ENCODE results near the gene LSP1.

The LSP1 gene

DNA sequence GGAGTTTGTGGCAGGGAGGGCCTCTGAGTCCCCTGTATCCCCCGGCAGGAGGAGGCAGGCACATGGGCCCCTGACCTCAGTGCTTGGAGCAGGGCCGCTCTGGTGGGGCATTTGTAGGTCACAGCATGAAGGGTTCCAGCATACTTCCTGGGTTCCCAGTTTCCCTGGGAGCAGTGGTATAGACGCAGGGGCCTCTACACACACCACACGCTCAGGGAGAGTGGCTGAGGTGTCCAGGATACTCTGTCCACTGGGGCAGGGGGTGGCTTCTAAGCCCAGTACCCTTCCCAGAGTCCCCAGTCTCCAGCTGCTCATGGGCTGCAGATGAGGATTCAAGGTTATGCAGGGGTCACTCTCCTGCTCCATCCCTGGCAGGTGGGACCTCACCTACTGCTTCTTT is 6.1 kb downstream of the LSP1 start:
- H3K4me3 ChIP-seq (ENCODE audit: low read depth, low read length) = no peak overlapping the region
- TF ChIP-seq, protein P1, sequence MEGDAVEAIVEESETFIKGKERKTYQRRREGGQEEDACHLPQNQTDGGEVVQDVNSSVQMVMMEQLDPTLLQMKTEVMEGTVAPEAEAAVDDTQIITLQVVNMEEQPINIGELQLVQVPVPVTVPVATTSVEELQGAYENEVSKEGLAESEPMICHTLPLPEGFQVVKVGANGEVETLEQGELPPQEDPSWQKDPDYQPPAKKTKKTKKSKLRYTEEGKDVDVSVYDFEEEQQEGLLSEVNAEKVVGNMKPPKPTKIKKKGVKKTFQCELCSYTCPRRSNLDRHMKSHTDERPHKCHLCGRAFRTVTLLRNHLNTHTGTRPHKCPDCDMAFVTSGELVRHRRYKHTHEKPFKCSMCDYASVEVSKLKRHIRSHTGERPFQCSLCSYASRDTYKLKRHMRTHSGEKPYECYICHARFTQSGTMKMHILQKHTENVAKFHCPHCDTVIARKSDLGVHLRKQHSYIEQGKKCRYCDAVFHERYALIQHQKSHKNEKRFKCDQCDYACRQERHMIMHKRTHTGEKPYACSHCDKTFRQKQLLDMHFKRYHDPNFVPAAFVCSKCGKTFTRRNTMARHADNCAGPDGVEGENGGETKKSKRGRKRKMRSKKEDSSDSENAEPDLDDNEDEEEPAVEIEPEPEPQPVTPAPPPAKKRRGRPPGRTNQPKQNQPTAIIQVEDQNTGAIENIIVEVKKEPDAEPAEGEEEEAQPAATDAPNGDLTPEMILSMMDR (IDR thresholded peaks at IDR 0.05; ENCODE audit: borderline replicate concordance, insufficient read depth, low read depth, low read length) = no peak

DNA sequence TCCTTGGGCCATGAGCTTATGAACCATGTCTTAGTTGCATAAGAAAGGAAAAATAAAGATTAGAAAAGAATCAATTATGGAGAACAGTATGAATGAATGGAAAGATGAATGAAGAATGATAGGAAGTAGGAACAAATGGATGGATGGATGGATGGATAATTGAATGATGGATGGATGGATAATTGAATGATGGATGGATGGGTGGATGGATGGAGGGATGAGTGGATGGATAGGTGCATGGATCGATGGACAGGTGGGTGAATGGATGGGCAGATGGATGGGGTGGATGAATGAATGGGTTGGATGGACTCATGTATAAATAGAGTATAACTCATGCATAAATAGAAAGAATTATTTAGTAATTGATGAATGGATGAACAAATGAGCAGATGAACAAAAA is 7.2 kb downstream of the LSP1 start:
- H3K4me3 ChIP-seq (ENCODE audit: low read depth, low read length) = no peak overlapping the region
- TF ChIP-seq, protein P1 (IDR thresholded peaks at IDR 0.05; ENCODE audit: borderline replicate concordance, insufficient read depth, low read depth, low read length) = no peak

DNA sequence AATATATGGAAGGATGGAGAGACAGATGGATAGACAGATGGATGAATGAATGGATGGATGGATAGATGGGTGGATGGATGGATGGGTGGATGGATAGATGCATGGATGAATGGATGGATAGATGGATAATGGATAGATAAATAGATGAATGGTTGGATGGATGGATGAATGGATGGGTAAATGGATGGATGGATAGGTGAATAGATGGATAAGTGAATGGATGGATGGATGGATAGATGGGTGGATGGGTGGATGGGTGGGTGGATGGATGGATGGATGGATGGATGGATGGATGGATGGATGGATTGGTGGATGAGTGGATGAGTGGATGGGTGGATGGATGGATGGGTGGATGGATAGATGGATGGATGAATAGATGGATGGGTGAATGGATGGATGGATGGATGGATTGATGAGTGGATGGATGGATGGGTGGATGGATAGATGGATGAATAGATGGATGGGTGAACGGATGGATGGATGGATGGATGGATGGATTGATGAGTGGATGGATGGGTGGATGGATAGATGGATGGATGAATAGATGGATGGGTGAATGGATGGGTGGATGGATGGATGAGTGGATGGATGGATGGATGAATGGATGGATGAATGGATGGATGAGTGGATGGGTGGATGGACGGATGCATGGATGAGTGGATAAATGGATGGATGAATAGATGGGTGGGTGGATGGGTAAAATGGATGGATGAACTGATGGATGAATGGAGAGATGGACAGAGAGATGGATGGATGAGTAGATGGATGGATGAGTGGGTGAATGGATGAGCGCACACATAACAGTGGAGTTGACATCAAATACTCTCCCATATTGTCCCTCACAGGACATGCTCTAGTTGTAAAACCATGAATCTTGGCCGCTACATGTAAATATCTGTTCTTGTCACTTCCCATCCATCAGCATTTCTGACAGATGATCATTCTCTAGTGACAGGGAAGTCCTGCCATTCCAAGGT is 8.8 kb downstream of the LSP1 start:
- no peak overlapping the region for H3K4me3 ChIP-seq (ENCODE audit: low read depth, low read length)
- TF ChIP-seq, protein P1 (IDR thresholded peaks at IDR 0.05; ENCODE audit: borderline replicate concordance, insufficient read depth, low read depth, low read length) = no peak

DNA sequence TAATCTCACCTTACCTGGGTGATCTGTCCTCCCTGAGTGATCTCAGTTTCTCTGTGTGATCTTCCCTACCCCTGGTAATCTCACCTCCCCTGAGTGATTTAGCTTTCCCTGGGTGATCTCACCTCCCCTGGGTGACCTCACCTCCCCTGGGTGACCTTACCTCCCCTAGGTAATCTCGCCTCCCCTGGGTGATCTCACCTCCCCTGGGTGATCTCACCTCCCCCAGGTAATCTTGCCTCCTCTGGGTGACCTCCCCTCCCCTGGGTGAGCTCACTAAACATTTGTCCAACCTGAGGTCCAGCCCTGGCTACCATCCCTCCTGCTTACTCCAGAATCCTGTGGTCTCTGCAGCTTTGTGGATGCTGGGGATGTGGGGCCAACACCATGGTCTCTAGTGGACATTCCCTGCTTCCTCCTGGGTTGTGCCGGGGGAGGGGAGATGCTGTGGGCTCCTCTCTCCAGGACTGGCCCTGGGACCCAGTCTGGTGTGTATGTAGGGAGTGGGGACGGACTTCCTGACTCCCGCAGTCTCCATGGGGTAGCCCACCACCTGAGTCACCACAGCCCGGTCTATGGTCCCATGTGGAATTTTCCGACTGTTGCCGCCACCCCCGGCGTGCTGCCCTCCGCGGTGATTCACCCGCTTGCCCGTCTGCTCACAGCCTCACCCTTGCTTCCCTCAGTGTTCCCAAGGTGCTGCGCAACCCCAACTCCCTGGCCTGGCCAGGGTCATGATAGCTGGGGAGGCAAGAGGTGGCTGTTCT is 9.9 kb downstream of the LSP1 start:
- no peak overlapping the region for H3K4me3 ChIP-seq (ENCODE audit: low read depth, low read length)
- TF ChIP-seq, protein P1 (IDR thresholded peaks at IDR 0.05; ENCODE audit: borderline replicate concordance, insufficient read depth, low read depth, low read length) = no peak

DNA sequence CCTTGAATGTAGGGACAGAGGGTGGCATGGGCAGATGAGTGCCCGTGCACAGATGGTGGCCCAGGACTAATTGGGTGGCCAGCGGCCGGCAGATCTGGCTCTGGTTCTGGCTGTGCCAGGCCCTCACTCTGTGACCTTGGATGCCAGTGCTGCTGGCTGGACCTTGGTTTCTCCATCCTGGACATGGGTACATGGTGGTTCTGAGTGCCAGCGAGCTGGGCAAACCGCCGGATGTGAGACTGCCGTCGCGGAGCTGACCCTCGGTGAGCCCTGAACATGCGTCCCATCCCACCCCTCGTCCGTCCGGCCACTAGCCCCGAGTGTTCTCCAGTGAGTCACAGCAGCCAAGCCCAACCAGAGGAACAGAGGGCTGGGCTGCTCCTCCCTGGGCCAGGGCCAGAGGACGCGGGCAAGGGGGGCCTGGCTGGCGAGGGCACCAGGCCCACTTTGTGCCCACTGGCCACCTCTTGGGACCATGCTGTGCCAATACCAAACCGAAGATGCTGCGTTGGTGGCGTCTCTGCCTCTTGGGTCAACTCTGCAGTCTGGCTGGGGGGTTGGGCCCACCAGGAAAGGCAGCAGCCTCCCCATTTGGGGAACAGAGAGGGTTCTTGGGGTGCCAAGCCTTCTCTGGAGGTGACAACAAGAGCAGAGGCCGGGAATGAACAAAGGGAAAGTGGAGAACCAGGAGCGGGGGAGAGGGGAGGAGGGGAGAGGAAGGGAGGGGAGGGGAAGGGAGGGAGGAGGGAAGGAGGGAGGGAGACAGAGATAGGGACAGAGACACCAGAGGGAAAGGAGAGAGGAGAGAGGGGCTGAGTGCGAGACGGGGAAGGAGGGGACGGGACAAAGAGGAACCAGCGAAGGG is 10.7 kb downstream of the LSP1 start:
- TF ChIP-seq, protein P1 (IDR thresholded peaks at IDR 0.05; ENCODE audit: borderline replicate concordance, insufficient read depth, low read depth, low read length) = no peak
- no peak overlapping the region for H3K4me3 ChIP-seq (ENCODE audit: low read depth, low read length)

DNA sequence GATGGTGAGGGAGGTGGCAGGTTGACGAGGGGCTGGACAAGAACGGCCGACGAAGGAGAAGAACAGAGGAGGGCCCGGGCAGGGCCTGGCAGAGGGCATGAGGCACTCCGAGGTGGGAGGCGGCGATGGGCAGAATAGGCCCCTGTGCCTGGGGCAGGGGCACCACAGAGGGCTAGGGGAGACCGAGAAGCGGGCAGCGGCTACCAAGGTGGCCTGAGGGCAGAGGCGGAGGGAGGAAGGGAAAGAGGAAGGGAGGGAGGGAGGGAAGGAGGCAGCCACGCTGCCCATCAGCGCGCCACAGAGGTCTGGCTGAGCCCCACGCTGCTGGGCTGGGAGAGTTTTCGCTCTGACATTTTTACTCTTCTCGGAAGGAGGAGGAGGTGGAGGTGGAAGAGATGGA is 11.3 kb downstream of the LSP1 start:
- TF ChIP-seq, protein P1 (IDR thresholded peaks at IDR 0.05; ENCODE audit: borderline replicate concordance, insufficient read depth, low read depth, low read length) = no peak
- no peak overlapping the region for H3K4me3 ChIP-seq (ENCODE audit: low read depth, low read length)
